ENCODE results near the gene CCDC110. TPM values are rescaled to one million over a fixed set of nuclear protein-coding genes. Genes with fewer than 3 reads are reported as not detected.

CCDC110 gene
- total RNA-seq, 1 experiment from 2014 or later, result 2.7 TPM

DNA sequence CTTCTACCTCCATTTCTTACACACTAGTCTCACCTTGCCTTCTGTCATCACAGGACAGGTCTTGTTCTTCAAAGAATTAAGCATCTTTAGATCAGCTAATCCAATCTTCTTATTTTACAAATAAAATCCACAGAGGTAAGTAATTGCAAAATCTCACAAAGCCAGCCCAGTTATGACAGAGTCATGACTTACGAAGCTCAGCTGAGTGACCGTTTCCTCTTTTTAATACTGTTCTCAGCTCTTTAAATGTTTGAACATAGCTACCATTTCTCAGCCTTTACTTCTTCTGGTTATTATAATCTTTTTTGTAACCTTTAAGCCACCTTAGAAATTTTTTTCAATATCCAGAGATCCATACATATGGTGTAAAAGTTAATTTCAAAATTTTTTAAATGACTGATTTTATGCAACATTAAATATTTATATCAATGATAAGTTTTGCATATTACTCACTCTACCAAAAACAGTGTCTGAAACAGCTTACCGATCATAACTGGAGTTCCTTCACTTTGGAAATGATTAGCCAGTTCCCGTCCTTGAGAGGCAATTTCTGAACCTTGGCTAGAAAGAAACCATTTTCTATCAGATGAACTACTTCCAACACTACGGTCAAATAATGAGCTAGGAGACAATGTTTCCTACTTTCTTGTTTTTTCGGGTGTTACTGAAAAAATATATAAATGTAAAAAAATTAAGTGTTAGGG, 66.1 kb downstream of the CCDC110 start:
- ChIA-PET RAD21 (ENCODE audit: low non-redundant PET in 1 of 2, low total read pairs in 2 of 2, uncharacterized antibody in 2 of 2, unreplicated experiment in 2 of 2) (no interaction called here), POLR2A (interaction anchor here (1.7 kb wide), 1 partner anchor 10 kb away, joined by 3 read pairs; the partner anchor contains the start of gene LRP2BP), CTCF (no interaction called here)
- Histone ChIP-seq H3K4me2 (ENCODE audit: low read length) (no peak overlapping the region), H3K27ac (ENCODE audit: low read depth, low read length) (no peak overlapping the region), H3K9me3 (ENCODE audit: control insufficient read depth in 1 of 2, insufficient read depth in 1 of 2, low read depth in 1 of 2, low read length in 2 of 2) (no peaks in the 10 kb centered on the region), H2AFZ (ENCODE audit: low read depth, low read length, poor library complexity, severe bottlenecking) (no peak overlapping the region), H4K20me1 (ENCODE audit: insufficient read depth) (no peaks in the 10 kb centered on the region), H3K27me3 (ENCODE audit: insufficient read depth, low read length) (no peaks in the 10 kb centered on the region), H3K4me1 (ENCODE audit: control insufficient read depth in 1 of 2, insufficient read depth in 2 of 2, low read length in 2 of 2) (no peaks in the 10 kb centered on the region), H3K4me3 (replicated peaks in 1 of 2; ENCODE audit: low read depth in 1 of 2, low read length in 2 of 2) (no peak overlapping the region), H3K9ac (ENCODE audit: low read length) (no peak overlapping the region), H3K79me2 (ENCODE audit: insufficient read depth, low read length) (no peaks in the 10 kb centered on the region), H3K36me3 (ENCODE audit: control insufficient read depth in 1 of 2, insufficient read depth in 2 of 2, low read length in 2 of 2) (peaks cover 0 to under 1% of the 10 kb centered on the region in 2 experiments; a peak in 1 of 4 replicates), H3K9me2 (ENCODE audit: insufficient read depth) (no peaks in the 10 kb centered on the region)
- intact Hi-C loops (cut with micrococcal nuclease), result no loop called here
- no TSS peak for BruUV-seq (replicated peaks)
- no peak for TF ChIP-seq SP1 (IDR thresholded peaks at IDR 0.05; ENCODE audit: low read depth)
- TF ChIP-seq ZBTB33 (IDR thresholded peaks at IDR 0.05; ENCODE audit: extremely low read depth, insufficient replicate concordance, low read length), result no peak
- TF ChIP-seq POLR2AphosphoS5 (IDR thresholded peaks at IDR 0.05; ENCODE audit: low read depth, low read length), result no peak
- no peak for TF ChIP-seq JUND (IDR thresholded peaks at IDR 0.05)
- no peak for TF ChIP-seq SIN3A (IDR thresholded peaks at IDR 0.05; ENCODE audit: low read depth)
- TF ChIP-seq, protein P1, sequence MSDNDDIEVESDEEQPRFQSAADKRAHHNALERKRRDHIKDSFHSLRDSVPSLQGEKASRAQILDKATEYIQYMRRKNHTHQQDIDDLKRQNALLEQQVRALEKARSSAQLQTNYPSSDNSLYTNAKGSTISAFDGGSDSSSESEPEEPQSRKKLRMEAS (IDR thresholded peaks at IDR 0.05), result no peak
- no peak for TF ChIP-seq EZH2phosphoT487 (IDR thresholded peaks at IDR 0.05; ENCODE audit: borderline replicate concordance)
- no peak for TF ChIP-seq ELF1 (IDR thresholded peaks at IDR 0.05; ENCODE audit: borderline replicate concordance, low read depth)
- TF ChIP-seq CEBPB (IDR thresholded peaks at IDR 0.05; ENCODE audit: low read depth), result no peak
- no peak for TF ChIP-seq REST (IDR thresholded peaks at IDR 0.05; ENCODE audit: low read depth)
- no peak for TF ChIP-seq ZNF274 (IDR thresholded peaks at IDR 0.05; ENCODE audit: low read depth, low read length)
- no peak for TF ChIP-seq SRF (IDR thresholded peaks at IDR 0.05; ENCODE audit: low read depth)
- no peak for TF ChIP-seq EZH2 (IDR thresholded peaks at IDR 0.05)
- no peak for TF ChIP-seq YY1 (IDR thresholded peaks at IDR 0.05; ENCODE audit: extremely low read depth, insufficient replicate concordance, low read depth, low read length)
- TF ChIP-seq EGR1 (IDR thresholded peaks at IDR 0.05; ENCODE audit: low read depth), result no peak
- DNase-seq (ENCODE audit: low read depth, low spot score) (no peak), ATAC-seq (no peak)

Data from HCT116 (cell line).